Fibroblast of the aortic adventitia (primary cell): ENCODE measurements around the gene SLC6A6. TPM values are rescaled to one million over a fixed set of nuclear protein-coding genes. Genes with fewer than 3 reads are reported as not detected.

Experiments used
- DNase-seq: peaks from one replicate; pipeline ENCODE4 v3.0.0-alpha.2; 2010; ENCODE audit warnings: low read depth
- H3K4me3 ChIP-seq: 2 replicates; pipeline ENCODE4 v1.5.1; 2011; ENCODE audit warnings: low read depth, mild to moderate bottlenecking, control low read depth, low read length, moderate library complexity
- CTCF ChIP-seq: IDR thresholded peaks from 2 replicates; pipeline ENCODE4 v1.5.1; 2011; ENCODE audit warnings: mild to moderate bottlenecking, low read length, control low read depth, inconsistent platforms; ENCODE audit not compliant: insufficient read depth
- total RNA-seq: library from RNA; depleted of rRNA; stranded (reverse); fragments of >200 nt; gene quantifications from 2 replicates; pipeline ENCODE4 v1.2.3, GENCODE V29; 2012; ENCODE audit warnings: low replicate concordance

Gene SLC6A6
- total RNA-seq, 1 donor: 31.4 TPM

- no peak for TF ChIP-seq CTCF
- no peak for DNase-seq
- H3K4me3 ChIP-seq: no peak overlapping the region
Observed at GRCh38 chr3:14423963-14424362, 21.6 kb downstream of the SLC6A6 start.

- H3K4me3 ChIP-seq: no peak overlapping the region
- no peak for TF ChIP-seq CTCF
- no peak for DNase-seq
Observed at GRCh38 chr3:14424711-14425580, 22.5 kb downstream of the SLC6A6 start.

GRCh38 chr3:14425581-14426304 lies 23.3 kb downstream of the SLC6A6 start:
- H3K4me3 ChIP-seq: no peak overlapping the region
- TF ChIP-seq CTCF: no peak
- DNase-seq: no peak

- no peak overlapping the region for H3K4me3 ChIP-seq
- TF ChIP-seq CTCF: no peak
- no peak for DNase-seq
Observed at GRCh38 chr3:14426305-14426620, 23.9 kb downstream of the SLC6A6 start.

GRCh38 chr3:14428087-14429033 lies 26.0 kb downstream of the SLC6A6 start:
- no peak overlapping the region for H3K4me3 ChIP-seq
- DNase-seq: no peak
- no peak for TF ChIP-seq CTCF

GRCh38 chr3:14429237-14429636 lies 26.8 kb downstream of the SLC6A6 start:
- TF ChIP-seq CTCF: no peak
- DNase-seq: no peak
- H3K4me3 ChIP-seq: no peak overlapping the region
